ENCODE measurements around the gene TDRD12. TPM values are rescaled to one million over a fixed set of nuclear protein-coding genes. Genes with fewer than 3 reads are reported as not detected.
"Not testable (repeated sequence)": the region's sequence is repeated elsewhere in the genome, so short reads cannot be mapped to it uniquely, and the experiment has no call there.

The TDRD12 gene
- total RNA-seq, 2 experiments from 2014 or later = 0.14 to 0.22 TPM

DNA sequence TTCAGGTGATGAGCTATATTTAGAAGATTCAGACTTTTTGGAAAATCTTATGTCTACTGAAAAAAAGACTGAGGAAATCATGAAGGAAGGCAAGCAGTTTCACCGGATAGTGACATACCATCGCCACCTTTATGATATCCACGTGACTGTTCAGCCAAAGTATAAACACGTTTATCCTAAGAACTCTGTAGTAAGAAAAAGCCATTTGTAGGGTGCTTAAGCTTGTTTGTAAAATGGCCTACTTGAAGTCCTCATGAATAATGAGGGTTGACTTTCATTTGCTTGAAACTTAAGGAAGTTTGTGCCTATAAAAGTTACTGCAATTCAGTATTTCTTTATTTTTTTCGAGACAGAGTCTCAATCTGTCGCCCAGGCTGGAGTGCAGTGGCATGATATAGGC is 7.8 kb upstream of the TDRD12 start:
- H3K4me3 Mint-ChIP-seq = no peak overlapping the region
- Histone ChIP-seq H3K4me1 (ENCODE audit: insufficient read depth, low read length) (peaks cover 10% of the 10 kb centered on the region), H3K9me3 (ENCODE audit: control insufficient read depth in 1 of 2, insufficient read depth in 1 of 2, low read length in 2 of 2) (no peaks in the 10 kb centered on the region), H3K27me3 (ENCODE audit: control insufficient read depth in 1 of 2, insufficient read depth in 2 of 2, low read length in 2 of 2) (no peaks in the 10 kb centered on the region), H3K27ac (ENCODE audit: low read depth in 1 of 2, low read length in 2 of 2) (no peak overlapping the region), H3K4me3 (ENCODE audit: low read length) (no peak overlapping the region), H3K36me3 (ENCODE audit: insufficient read depth, low read length) (peaks cover 25% of the 10 kb centered on the region)
- no peak overlapping the region for H3K27ac Mint-ChIP-seq
- TF ChIP-seq, protein P1, sequence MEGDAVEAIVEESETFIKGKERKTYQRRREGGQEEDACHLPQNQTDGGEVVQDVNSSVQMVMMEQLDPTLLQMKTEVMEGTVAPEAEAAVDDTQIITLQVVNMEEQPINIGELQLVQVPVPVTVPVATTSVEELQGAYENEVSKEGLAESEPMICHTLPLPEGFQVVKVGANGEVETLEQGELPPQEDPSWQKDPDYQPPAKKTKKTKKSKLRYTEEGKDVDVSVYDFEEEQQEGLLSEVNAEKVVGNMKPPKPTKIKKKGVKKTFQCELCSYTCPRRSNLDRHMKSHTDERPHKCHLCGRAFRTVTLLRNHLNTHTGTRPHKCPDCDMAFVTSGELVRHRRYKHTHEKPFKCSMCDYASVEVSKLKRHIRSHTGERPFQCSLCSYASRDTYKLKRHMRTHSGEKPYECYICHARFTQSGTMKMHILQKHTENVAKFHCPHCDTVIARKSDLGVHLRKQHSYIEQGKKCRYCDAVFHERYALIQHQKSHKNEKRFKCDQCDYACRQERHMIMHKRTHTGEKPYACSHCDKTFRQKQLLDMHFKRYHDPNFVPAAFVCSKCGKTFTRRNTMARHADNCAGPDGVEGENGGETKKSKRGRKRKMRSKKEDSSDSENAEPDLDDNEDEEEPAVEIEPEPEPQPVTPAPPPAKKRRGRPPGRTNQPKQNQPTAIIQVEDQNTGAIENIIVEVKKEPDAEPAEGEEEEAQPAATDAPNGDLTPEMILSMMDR (IDR thresholded peaks at IDR 0.05) = no peak
- no peak for DNase-seq
- ChIA-PET CTCF (no interaction called here), POLR2A (no interaction called here)
- H3K9me3 Mint-ChIP-seq = no peaks in the 10 kb centered on the region
- peaks cover 11% of the 10 kb centered on the region for H3K4me1 Mint-ChIP-seq (ENCODE audit: low read depth)
- peaks cover 52% of the 10 kb centered on the region for H3K36me3 Mint-ChIP-seq (ENCODE audit: low read depth)
- no peaks in the 10 kb centered on the region for H3K27me3 Mint-ChIP-seq
- intact Hi-C loops (cut with DNase I, micrococcal nuclease) = no loop called here
- ATAC-seq (ENCODE audit: poor library complexity) = no peak

DNA sequence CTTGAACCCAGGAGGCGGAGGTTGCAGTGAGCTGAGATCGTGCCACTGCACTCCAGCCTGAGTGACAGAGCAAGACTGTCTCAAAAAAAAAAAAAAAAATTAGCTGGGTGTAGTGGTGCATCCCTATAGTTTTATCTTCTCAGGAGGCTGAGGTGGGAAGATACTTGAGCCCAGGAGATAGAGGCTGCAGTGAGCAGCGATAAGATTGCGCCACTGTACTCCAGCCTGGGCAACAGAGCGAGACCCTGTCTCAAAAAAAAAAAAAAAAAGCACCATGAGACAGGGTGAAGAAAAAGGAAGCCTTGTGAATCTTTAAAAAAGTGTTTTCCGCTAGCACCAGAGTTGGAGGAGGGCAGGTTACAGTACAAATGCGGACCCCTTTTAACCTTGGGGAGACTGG is 3.4 kb upstream of the TDRD12 start:
- H3K27me3 Mint-ChIP-seq; H3K9me3 Mint-ChIP-seq; H3K27ac Mint-ChIP-seq; intact Hi-C loops (cut with DNase I, micrococcal nuclease); H3K9me3 ChIP-seq (ENCODE audit: control insufficient read depth in 1 of 2, insufficient read depth in 1 of 2, low read length in 2 of 2); POLR2A ChIA-PET; H3K4me3 ChIP-seq (ENCODE audit: low read length); H3K4me1 ChIP-seq (ENCODE audit: insufficient read depth, low read length); H3K27me3 ChIP-seq (ENCODE audit: control insufficient read depth in 1 of 2, insufficient read depth in 2 of 2, low read length in 2 of 2); H3K27ac ChIP-seq (ENCODE audit: low read depth in 1 of 2, low read length in 2 of 2); H3K4me1 Mint-ChIP-seq (ENCODE audit: low read depth); ATAC-seq (ENCODE audit: poor library complexity); CTCF ChIA-PET; DNase-seq; H3K4me3 Mint-ChIP-seq: not testable (repeated sequence)
- peaks cover 21% of the 10 kb centered on the region for H3K36me3 ChIP-seq (ENCODE audit: insufficient read depth, low read length)
- H3K36me3 Mint-ChIP-seq (ENCODE audit: low read depth) = peaks cover 25% of the 10 kb centered on the region

DNA sequence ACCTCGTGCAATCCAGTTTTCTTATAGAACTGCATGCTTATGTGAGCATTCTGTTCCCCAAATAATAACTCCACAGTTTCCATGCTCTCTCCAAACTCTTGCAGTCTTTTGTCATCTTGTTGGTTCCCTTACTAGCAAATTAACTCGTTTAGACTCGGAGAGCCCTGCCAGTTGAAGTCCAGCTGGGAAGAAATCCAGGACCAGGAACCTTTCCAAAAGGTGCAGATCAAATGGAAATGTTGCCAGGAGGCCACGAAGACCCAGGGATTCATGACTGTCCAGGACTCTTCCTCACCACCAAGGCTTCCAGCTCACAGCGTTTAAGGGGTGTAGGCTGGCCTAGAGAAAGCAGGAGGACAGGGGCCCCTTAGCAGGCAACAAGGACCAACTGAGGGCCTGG is 2.1 kb upstream of the TDRD12 start:
- CTCF ChIA-PET = no interaction called here

DNA sequence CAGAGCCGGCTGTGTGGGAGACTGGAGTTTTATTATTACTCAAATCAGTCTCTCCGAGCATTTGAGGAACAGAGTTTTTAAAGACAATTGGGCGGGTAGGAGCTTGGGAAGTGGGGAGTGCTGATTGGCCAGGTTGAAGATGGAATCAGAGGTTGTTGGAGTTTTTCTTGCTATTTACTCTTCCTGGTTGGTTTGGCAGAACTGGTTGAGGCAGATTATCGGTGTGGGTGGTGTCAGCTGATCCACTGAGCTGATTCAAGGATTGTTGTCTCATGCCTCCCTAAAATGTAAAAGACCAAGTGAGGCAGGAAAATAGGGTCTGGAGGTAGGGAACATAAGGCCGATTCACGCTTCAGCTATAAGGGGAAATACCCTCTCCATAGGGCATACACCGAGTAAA is 1.3 kb upstream of the TDRD12 start:
- intact Hi-C loops (cut with DNase I, micrococcal nuclease) = no loop called here
- H3K27me3 Mint-ChIP-seq = no peaks in the 10 kb centered on the region
- Histone ChIP-seq H3K27ac (ENCODE audit: low read depth in 1 of 2, low read length in 2 of 2) (no peak overlapping the region), H3K4me3 (ENCODE audit: low read length) (no peak overlapping the region), H3K27me3 (ENCODE audit: control insufficient read depth in 1 of 2, insufficient read depth in 2 of 2, low read length in 2 of 2) (no peaks in the 10 kb centered on the region), H3K36me3 (ENCODE audit: insufficient read depth, low read length) (peaks cover 6% of the 10 kb centered on the region), H3K4me1 (ENCODE audit: insufficient read depth, low read length) (no peaks in the 10 kb centered on the region), H3K9me3 (ENCODE audit: control insufficient read depth in 1 of 2, insufficient read depth in 1 of 2, low read length in 2 of 2) (peaks cover 0 to 10% of the 10 kb centered on the region in 2 experiments)
- no peaks in the 10 kb centered on the region for H3K4me1 Mint-ChIP-seq (ENCODE audit: low read depth)
- H3K36me3 Mint-ChIP-seq (ENCODE audit: low read depth) = peaks cover 15% of the 10 kb centered on the region
- ChIA-PET POLR2A (interaction anchor here (0.7 kb wide), 1 partner anchor 571 kb away, joined by 3 read pairs; no protein-coding TSS in a partner anchor), CTCF (no interaction called here)
- no peak overlapping the region for H3K4me3 Mint-ChIP-seq
- DNase-seq = no peak
- TF ChIP-seq, protein P1 (IDR thresholded peaks at IDR 0.05) = no peak
- no peaks in the 10 kb centered on the region for H3K9me3 Mint-ChIP-seq
- ATAC-seq (ENCODE audit: poor library complexity) = no peak
- no peak overlapping the region for H3K27ac Mint-ChIP-seq

More for the DNA sequence above, 2.1 kb upstream of the TDRD12 start:
- no peaks in the 10 kb centered on the region for H3K9me3 Mint-ChIP-seq
- DNase-seq (no peak), ATAC-seq (ENCODE audit: poor library complexity) (no peak)
- no peak overlapping the region for H3K4me3 ChIP-seq (ENCODE audit: low read length)
- H3K27ac ChIP-seq (ENCODE audit: low read depth in 1 of 2, low read length in 2 of 2) = no peak overlapping the region
- H3K4me1 Mint-ChIP-seq (ENCODE audit: low read depth) = no peaks in the 10 kb centered on the region
- H3K36me3 ChIP-seq (ENCODE audit: insufficient read depth, low read length) = peaks cover 11% of the 10 kb centered on the region
- TF ChIP-seq, protein P1 (IDR thresholded peaks at IDR 0.05) = no peak
- H3K4me1 ChIP-seq (ENCODE audit: insufficient read depth, low read length) = no peaks in the 10 kb centered on the region
- H3K27me3 Mint-ChIP-seq = no peaks in the 10 kb centered on the region
- no peaks in the 10 kb centered on the region for H3K27me3 ChIP-seq (ENCODE audit: control insufficient read depth in 1 of 2, insufficient read depth in 2 of 2, low read length in 2 of 2)
- H3K36me3 Mint-ChIP-seq (ENCODE audit: low read depth) = peaks cover 23% of the 10 kb centered on the region
- no peak overlapping the region for H3K27ac Mint-ChIP-seq
- intact Hi-C loops (cut with DNase I, micrococcal nuclease) = no loop called here
- no peak overlapping the region for H3K4me3 Mint-ChIP-seq
- peaks cover 0 to 10% of the 10 kb centered on the region in 2 experiments for H3K9me3 ChIP-seq (ENCODE audit: control insufficient read depth in 1 of 2, insufficient read depth in 1 of 2, low read length in 2 of 2)
- POLR2A ChIA-PET = no interaction called here
